Measurements from ENCODE around the gene IFNB1.

GRCh38 chr9:21080793-21081192, 3.1 kb upstream of the IFNB1 start:
- TF ChIP-seq, protein P1, sequence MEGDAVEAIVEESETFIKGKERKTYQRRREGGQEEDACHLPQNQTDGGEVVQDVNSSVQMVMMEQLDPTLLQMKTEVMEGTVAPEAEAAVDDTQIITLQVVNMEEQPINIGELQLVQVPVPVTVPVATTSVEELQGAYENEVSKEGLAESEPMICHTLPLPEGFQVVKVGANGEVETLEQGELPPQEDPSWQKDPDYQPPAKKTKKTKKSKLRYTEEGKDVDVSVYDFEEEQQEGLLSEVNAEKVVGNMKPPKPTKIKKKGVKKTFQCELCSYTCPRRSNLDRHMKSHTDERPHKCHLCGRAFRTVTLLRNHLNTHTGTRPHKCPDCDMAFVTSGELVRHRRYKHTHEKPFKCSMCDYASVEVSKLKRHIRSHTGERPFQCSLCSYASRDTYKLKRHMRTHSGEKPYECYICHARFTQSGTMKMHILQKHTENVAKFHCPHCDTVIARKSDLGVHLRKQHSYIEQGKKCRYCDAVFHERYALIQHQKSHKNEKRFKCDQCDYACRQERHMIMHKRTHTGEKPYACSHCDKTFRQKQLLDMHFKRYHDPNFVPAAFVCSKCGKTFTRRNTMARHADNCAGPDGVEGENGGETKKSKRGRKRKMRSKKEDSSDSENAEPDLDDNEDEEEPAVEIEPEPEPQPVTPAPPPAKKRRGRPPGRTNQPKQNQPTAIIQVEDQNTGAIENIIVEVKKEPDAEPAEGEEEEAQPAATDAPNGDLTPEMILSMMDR (IDR thresholded peaks at IDR 0.05): no peak
- TF ChIP-seq POLR2A (IDR thresholded peaks at IDR 0.05): no peak

All from testis (tissue), 2 donors.